HL-60/S4 (cell line): ENCODE data around the gene HOXC6.
"Not testable (repeated sequence)": the region's sequence is repeated elsewhere in the genome, so short reads cannot be mapped to it uniquely, and the experiment has no call there.

ENCODE experiments used
- in situ Hi-C: fragments of 300-500 bp; cut with MboI; formaldehyde crosslinking; loops from 2 replicates; pipeline ENCODE4 v1.14.3; 2022; ENCODE audit warnings: low sequenced_read_pairs

HOXC6 gene

GRCh38 chr12:54037360-54038283 is 9.4 kb downstream of the HOXC6 start:
- in situ Hi-C loops = no loop called here

- in situ Hi-C loops = no loop called here
Observed at GRCh38 chr12:54038284-54038870, 10.1 kb downstream of the HOXC6 start.

- in situ Hi-C loops = no loop called here
Observed at GRCh38 chr12:54038871-54039414, 10.7 kb downstream of the HOXC6 start.

- in situ Hi-C loops = no loop called here
Observed at GRCh38 chr12:54039417-54040147, 11.3 kb downstream of the HOXC6 start.

GRCh38 chr12:54040148-54040494 is 11.9 kb downstream of the HOXC6 start:
- in situ Hi-C loops = no loop called here

GRCh38 chr12:54040648-54041047 is 12.4 kb downstream of the HOXC6 start:
- in situ Hi-C loops = no loop called here

- in situ Hi-C loops = no loop called here
Observed at GRCh38 chr12:54041097-54041690, 13.0 kb downstream of the HOXC6 start.

- in situ Hi-C loops = not testable (repeated sequence)
Observed at GRCh38 chr12:54042033-54042432, 13.8 kb downstream of the HOXC6 start.

- in situ Hi-C loops = no loop called here
Observed at GRCh38 chr12:54042970-54043853, 15.0 kb downstream of the HOXC6 start.

GRCh38 chr12:54044425-54045103 is 16.3 kb downstream of the HOXC6 start:
- in situ Hi-C loops = no loop called here

- in situ Hi-C loops = no loop called here
Observed at GRCh38 chr12:54045401-54045800, 17.2 kb downstream of the HOXC6 start.

GRCh38 chr12:54045868-54046521 is 17.8 kb downstream of the HOXC6 start:
- in situ Hi-C loops = no loop called here

- in situ Hi-C loops = no loop called here
Observed at GRCh38 chr12:54046809-54047159, 18.5 kb downstream of the HOXC6 start.

GRCh38 chr12:54047160-54047963 is 19.1 kb downstream of the HOXC6 start:
- in situ Hi-C loops = no loop called here

- in situ Hi-C loops = no loop called here
Observed at GRCh38 chr12:54047964-54048303, 19.7 kb downstream of the HOXC6 start.

- in situ Hi-C loops = no loop called here
Observed at GRCh38 chr12:54048406-54049093, 20.3 kb downstream of the HOXC6 start.

- in situ Hi-C loops = no loop called here
Observed at GRCh38 chr12:54049108-54049507, 20.9 kb downstream of the HOXC6 start.

- in situ Hi-C loops = no loop called here
Observed at GRCh38 chr12:54050482-54050810, 22.2 kb downstream of the HOXC6 start.
